WERI-Rb-1 (cell line): ENCODE data around the gene PRKAR2B.

ENCODE experiments used
- DNase-seq: peaks from one replicate; pipeline ENCODE4 v3.0.0-alpha.2; 2020
- H3K27ac ChIP-seq: fragments of 250-450 bp; sonication (Bioruptor Pico); 2 replicates; pipeline ENCODE4 v1.5.1; 2020; ENCODE audit warnings: mild to moderate bottlenecking, moderate library complexity
- H3K27me3 ChIP-seq: fragments of 250-450 bp; sonication (Bioruptor Pico); 2 replicates; pipeline ENCODE4 v1.5.1; 2021; ENCODE audit warnings: mild to moderate bottlenecking, low read depth, moderate library complexity; ENCODE audit not compliant: insufficient read depth, severe bottlenecking
- H3K36me3 ChIP-seq: fragments of 250-450 bp; sonication (Bioruptor Pico); 2 replicates; pipeline ENCODE4 v1.5.1; 2020; ENCODE audit warnings: mild to moderate bottlenecking, moderate library complexity
- H3K4me3 ChIP-seq: 2 replicates; pipeline ENCODE4 v1.5.1; 2011; ENCODE audit warnings: low read depth, mild to moderate bottlenecking, control low read depth, low read length
- H3K9me3 ChIP-seq: fragments of 250-450 bp; sonication (Bioruptor Pico); 2 replicates; pipeline ENCODE4 v1.5.1; 2021; ENCODE audit warnings: mild to moderate bottlenecking, moderate library complexity; ENCODE audit not compliant: severe bottlenecking
- TF ChIP-seq, protein P1 (sequence below): IDR thresholded peaks from 2 replicates; pipeline ENCODE4 v1.5.1; 2011; ENCODE audit warnings: low read depth, mild to moderate bottlenecking, control low read depth, inconsistent platforms, low read length

The PRKAR2B gene

DNA sequence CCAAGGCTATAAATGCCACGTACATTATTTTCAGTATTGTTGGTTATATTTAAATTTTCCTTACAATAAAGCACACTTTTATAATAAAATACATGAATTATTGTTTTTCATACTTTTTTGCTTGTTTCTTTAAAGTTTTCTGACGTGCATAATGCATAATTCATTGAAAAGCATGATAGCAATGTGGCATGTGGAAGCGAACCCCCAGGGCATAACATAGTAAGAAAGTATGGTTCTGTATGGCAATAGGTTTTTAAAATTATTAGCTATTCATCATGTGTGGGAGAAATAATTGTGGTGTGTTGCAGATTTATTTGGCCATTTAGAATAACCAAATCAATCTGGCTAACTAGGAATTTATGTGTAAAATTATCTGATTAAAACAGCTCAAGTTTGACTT is 116.9 kb downstream of the PRKAR2B start:
- DNase-seq: no peak
- no peaks in the 10 kb centered on the region for H3K27me3 ChIP-seq
- no peak overlapping the region for H3K27ac ChIP-seq
- no peaks in the 10 kb centered on the region for H3K9me3 ChIP-seq
- H3K4me3 ChIP-seq: no peak overlapping the region
- TF ChIP-seq, protein P1, sequence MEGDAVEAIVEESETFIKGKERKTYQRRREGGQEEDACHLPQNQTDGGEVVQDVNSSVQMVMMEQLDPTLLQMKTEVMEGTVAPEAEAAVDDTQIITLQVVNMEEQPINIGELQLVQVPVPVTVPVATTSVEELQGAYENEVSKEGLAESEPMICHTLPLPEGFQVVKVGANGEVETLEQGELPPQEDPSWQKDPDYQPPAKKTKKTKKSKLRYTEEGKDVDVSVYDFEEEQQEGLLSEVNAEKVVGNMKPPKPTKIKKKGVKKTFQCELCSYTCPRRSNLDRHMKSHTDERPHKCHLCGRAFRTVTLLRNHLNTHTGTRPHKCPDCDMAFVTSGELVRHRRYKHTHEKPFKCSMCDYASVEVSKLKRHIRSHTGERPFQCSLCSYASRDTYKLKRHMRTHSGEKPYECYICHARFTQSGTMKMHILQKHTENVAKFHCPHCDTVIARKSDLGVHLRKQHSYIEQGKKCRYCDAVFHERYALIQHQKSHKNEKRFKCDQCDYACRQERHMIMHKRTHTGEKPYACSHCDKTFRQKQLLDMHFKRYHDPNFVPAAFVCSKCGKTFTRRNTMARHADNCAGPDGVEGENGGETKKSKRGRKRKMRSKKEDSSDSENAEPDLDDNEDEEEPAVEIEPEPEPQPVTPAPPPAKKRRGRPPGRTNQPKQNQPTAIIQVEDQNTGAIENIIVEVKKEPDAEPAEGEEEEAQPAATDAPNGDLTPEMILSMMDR: no peak
- H3K36me3 ChIP-seq: no peaks in the 10 kb centered on the region

DNA sequence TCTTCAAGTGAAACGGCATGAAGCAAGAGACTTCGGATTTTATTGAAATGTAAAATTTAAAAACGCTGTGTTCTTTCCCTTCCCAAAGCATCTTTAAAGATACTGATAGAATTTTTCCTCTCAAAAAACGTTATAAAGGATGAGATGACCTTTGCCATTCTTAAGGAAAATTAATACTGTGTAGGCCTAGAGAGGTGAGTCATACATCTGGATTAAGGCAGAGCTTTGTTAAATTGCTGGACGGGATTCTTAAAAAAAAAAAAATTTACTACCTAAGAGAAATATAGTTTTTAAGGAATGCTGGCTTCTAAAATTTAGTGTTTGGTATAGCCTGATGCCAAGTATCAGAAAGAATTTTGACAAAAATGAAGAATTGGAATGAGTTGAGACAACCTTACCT is 118.0 kb downstream of the PRKAR2B start:
- no peaks in the 10 kb centered on the region for H3K36me3 ChIP-seq
- TF ChIP-seq, protein P1: no peak
- H3K4me3 ChIP-seq: no peak overlapping the region
- no peaks in the 10 kb centered on the region for H3K9me3 ChIP-seq
- H3K27me3 ChIP-seq: no peaks in the 10 kb centered on the region
- no peak for DNase-seq
- no peak overlapping the region for H3K27ac ChIP-seq

DNA sequence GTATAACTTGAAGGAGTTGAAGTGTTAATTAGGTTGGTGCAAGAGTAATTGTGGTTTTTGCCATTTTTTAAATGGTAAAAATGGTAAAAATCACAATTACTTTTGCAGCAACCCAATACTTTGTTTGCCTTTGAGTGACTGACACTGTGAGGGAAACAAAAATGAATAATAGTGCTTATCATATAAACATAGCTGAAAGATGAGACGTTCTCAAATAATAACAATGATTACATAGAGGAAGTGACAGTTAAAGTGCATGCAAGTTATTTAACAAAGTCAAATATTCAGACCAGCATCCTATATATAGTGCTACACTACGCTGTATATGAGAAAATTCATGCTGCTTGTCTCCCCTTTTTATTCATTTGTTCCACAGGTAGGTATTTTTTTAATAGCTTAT is 119.6 kb downstream of the PRKAR2B start:
- Histone ChIP-seq H3K36me3 (no peaks in the 10 kb centered on the region), H3K27me3 (no peaks in the 10 kb centered on the region), H3K9me3 (no peaks in the 10 kb centered on the region), H3K27ac (no peak overlapping the region), H3K4me3 (no peak overlapping the region)
- no peak for DNase-seq
- TF ChIP-seq, protein P1: no peak

GRCh38 chr7:107165341-107165740 is 120.8 kb downstream of the PRKAR2B start:
- TF ChIP-seq, protein P1: no peak
- no peak for DNase-seq
- no peak overlapping the region for H3K27ac ChIP-seq

DNA sequence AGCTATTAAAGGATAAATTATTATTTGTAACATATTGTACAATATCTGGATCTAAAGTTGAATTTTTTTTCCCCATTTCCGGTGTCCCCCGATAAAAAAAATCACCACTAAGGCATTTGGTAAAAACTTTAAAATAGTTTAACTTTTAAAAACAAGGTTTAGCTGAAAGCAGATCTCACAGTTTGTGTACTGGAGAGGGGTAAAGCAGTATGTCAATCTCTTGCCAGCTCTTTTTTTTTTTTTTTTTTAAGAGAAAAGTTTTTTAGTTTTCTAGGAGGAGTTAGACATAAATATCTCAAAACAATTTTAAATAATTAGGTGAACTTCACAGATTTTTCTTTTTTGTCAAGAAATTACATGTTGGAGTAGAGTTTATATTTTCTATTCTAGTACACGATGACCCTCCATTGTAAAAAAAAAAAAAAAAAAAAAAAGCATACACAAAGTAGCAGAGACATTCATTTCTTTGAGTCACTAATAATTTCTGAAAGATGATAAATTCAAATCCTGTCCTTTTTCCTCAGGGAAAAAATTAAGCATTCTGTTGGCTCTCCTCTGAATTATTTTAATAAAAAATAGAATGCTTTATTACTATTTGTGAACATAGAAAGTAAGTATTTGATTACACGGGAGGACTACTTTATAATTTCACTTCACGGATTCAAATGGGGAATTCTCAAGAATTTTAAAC is 122.4 kb downstream of the PRKAR2B start:
- Histone ChIP-seq H3K36me3 (no peaks in the 10 kb centered on the region), H3K27me3 (no peaks in the 10 kb centered on the region), H3K27ac (peak overlapping the region; percentile 64), H3K9me3 (no peaks in the 10 kb centered on the region), H3K4me3 (peak overlapping the region; percentile 86)
- TF ChIP-seq, protein P1: no peak
- no peak for DNase-seq

More at GRCh38 chr7:107165341-107165740, 120.8 kb downstream of the PRKAR2B start:
- H3K27me3 ChIP-seq: no peaks in the 10 kb centered on the region
- no peaks in the 10 kb centered on the region for H3K9me3 ChIP-seq
- H3K4me3 ChIP-seq: no peak overlapping the region
- no peaks in the 10 kb centered on the region for H3K36me3 ChIP-seq
